WTC11 (cell line): ENCODE measurements around the gene JADE2. TPM values are rescaled to one million over a fixed set of nuclear protein-coding genes. Genes with fewer than 3 reads are reported as not detected.

ENCODE experiments used
- ATAC-seq: fragments of 200-7000 bp; cut with Tn5 transposase; 2 replicates; pipeline ENCODE4 v1.10.0; 2021; ENCODE audit warnings: mild to moderate bottlenecking, moderate library complexity
- CTCF ChIA-PET: fragments of 300-600 bp; sonication (Branson Sonifier 250); formaldehyde crosslinking; loops from one replicate; lab custom pipeline; 2021; ENCODE audit warnings: antibody characterized with exemption; lab: Charles Lee
- POLR2A ChIA-PET: fragments of 350-600 bp; sonication (Branson Sonifier 250); formaldehyde crosslinking; loops from one replicate; lab custom pipeline; 2021; ENCODE audit warnings: antibody characterized with exemption; lab: Charles Lee
- DNase-seq: peaks from one replicate; pipeline ENCODE4 v3.0.0; 2021; ENCODE audit warnings: low spot score
- H3K27ac Mint-ChIP-seq: 2 replicates; pipeline ENCODE4 v1.8.0; 2021; ENCODE audit warnings: mixed read lengths
- H3K27me3 Mint-ChIP-seq: 2 replicates; pipeline ENCODE4 v1.8.0; 2021; ENCODE audit warnings: low read depth, mild to moderate bottlenecking, moderate library complexity, mixed read lengths
- H3K36me3 Mint-ChIP-seq: 2 replicates; pipeline ENCODE4 v1.8.0; 2021; ENCODE audit warnings: mixed read lengths
- H3K4me1 Mint-ChIP-seq: 2 replicates; pipeline ENCODE4 v1.8.0; 2022; ENCODE audit warnings: mixed read lengths
- H3K4me3 Mint-ChIP-seq: 2 replicates; pipeline ENCODE4 v1.8.0; 2021; ENCODE audit warnings: mild to moderate bottlenecking, moderate library complexity, mixed read lengths
- H3K9me3 Mint-ChIP-seq: 2 replicates; pipeline ENCODE4 v1.8.0; 2021; ENCODE audit warnings: mixed read lengths
- ARID4B ChIP-seq: sonication (generic); formaldehyde crosslinking; IDR thresholded peaks from 2 replicates; pipeline ENCODE4 v1.8.0; 2023; ENCODE audit warnings: missing genetic modification reagents, mild to moderate bottlenecking, borderline replicate concordance
- ATF6 ChIP-seq: sonication (generic); formaldehyde crosslinking; IDR thresholded peaks from 2 replicates; pipeline ENCODE4 v1.8.1; 2023; ENCODE audit warnings: mild to moderate bottlenecking, missing genetic modification reagents
- CBFB ChIP-seq: sonication (generic); formaldehyde crosslinking; IDR thresholded peaks from 2 replicates; pipeline ENCODE4 v1.8.1; 2022; ENCODE audit warnings: mild to moderate bottlenecking, low read depth, missing genetic modification reagents
- CREB1 ChIP-seq: sonication (generic); formaldehyde crosslinking; IDR thresholded peaks from 2 replicates; pipeline ENCODE4 v1.8.0; 2023; ENCODE audit warnings: mild to moderate bottlenecking, missing genetic modification reagents
- E2F5 ChIP-seq: sonication (generic); formaldehyde crosslinking; IDR thresholded peaks from 2 replicates; pipeline ENCODE4 v1.8.1; 2022; ENCODE audit warnings: mild to moderate bottlenecking, moderate library complexity, missing genetic modification reagents
- ERG ChIP-seq: fragments of 250-450 bp; sonication (Bioruptor Pico); IDR thresholded peaks from 2 replicates; pipeline ENCODE4 v1.8.0; 2021; ENCODE audit warnings: mild to moderate bottlenecking
- GABPB1 ChIP-seq: sonication (generic); formaldehyde crosslinking; IDR thresholded peaks from 2 replicates; pipeline ENCODE4 v1.8.1; 2023; ENCODE audit warnings: mild to moderate bottlenecking, missing genetic modification reagents
- GRHL2 ChIP-seq: fragments of 250-450 bp; sonication (Bioruptor Pico); IDR thresholded peaks from 2 replicates; pipeline ENCODE4 v1.8.0; 2022; ENCODE audit warnings: mild to moderate bottlenecking, moderate library complexity; ENCODE audit not compliant: insufficient replicate concordance, severe bottlenecking
- IRF1 ChIP-seq: sonication (generic); formaldehyde crosslinking; IDR thresholded peaks from 2 replicates; pipeline ENCODE4 v1.8.0; 2023; ENCODE audit warnings: missing genetic modification reagents
- IRF2 ChIP-seq: sonication (generic); formaldehyde crosslinking; IDR thresholded peaks from 2 replicates; pipeline ENCODE4 v1.8.0; 2022; ENCODE audit warnings: low read depth, missing genetic modification reagents, borderline replicate concordance
- JAZF1 ChIP-seq: fragments of 250-450 bp; sonication (Bioruptor Pico); IDR thresholded peaks from 2 replicates; pipeline ENCODE4 v1.9.0; 2021; ENCODE audit warnings: moderate library complexity, mild to moderate bottlenecking, inconsistent platforms
- KAT7 ChIP-seq: sonication (generic); formaldehyde crosslinking; IDR thresholded peaks from 2 replicates; pipeline ENCODE4 v1.8.1; 2023; ENCODE audit warnings: missing genetic modification reagents, mild to moderate bottlenecking, borderline replicate concordance
- MYBL2 ChIP-seq: sonication (generic); formaldehyde crosslinking; IDR thresholded peaks from 2 replicates; pipeline ENCODE4 v1.8.1; 2023; ENCODE audit warnings: mild to moderate bottlenecking, moderate library complexity, missing genetic modification reagents
- NFATC4 ChIP-seq: fragments of 250-450 bp; sonication (Bioruptor Pico); IDR thresholded peaks from 2 replicates; pipeline ENCODE4 v1.9.0; 2021; ENCODE audit warnings: mild to moderate bottlenecking
- OVOL2 ChIP-seq: fragments of 250-450 bp; sonication (Bioruptor Pico); IDR thresholded peaks from 2 replicates; pipeline ENCODE4 v1.9.0; 2021; ENCODE audit warnings: mild to moderate bottlenecking, borderline replicate concordance
- ZBTB43 ChIP-seq: sonication (generic); formaldehyde crosslinking; IDR thresholded peaks from 2 replicates; pipeline ENCODE4 v1.8.1; 2023; ENCODE audit warnings: mild to moderate bottlenecking, missing genetic modification reagents
- ZNF138 ChIP-seq: sonication (generic); formaldehyde crosslinking; conservative IDR thresholded peaks from 2 replicates; pipeline ENCODE4 v1.8.1; 2022; ENCODE audit warnings: mild to moderate bottlenecking, moderate library complexity, missing genetic modification reagents
- ZNF263 ChIP-seq: sonication (generic); formaldehyde crosslinking; IDR thresholded peaks from 2 replicates; pipeline ENCODE4 v1.8.1; 2022; ENCODE audit warnings: low read depth, mild to moderate bottlenecking, moderate library complexity, missing genetic modification reagents
- ZNF281 ChIP-seq: sonication (generic); formaldehyde crosslinking; IDR thresholded peaks from 2 replicates; pipeline ENCODE4 v1.8.0; 2023; ENCODE audit warnings: mild to moderate bottlenecking, missing genetic modification reagents
- ZNF416 ChIP-seq: fragments of 250-450 bp; sonication (Bioruptor Pico); IDR thresholded peaks from 2 replicates; pipeline ENCODE4 v1.9.0; 2021; ENCODE audit warnings: mild to moderate bottlenecking, inconsistent platforms
- total RNA-seq: library from RNA; stranded (reverse); gene quantifications from 3 replicates; pipeline ENCODE4 v1.2.3, GENCODE V29; 2021

JADE2 gene
- total RNA-seq, 1 experiment from 2014 or later, result 40.8 TPM

GRCh38 chr5:134564396-134564795, 38.9 kb downstream of the JADE2 start:
- DNase-seq, result no peak
- Mint-ChIP-seq H3K27ac (no peak overlapping the region), H3K27me3 (no peaks in the 10 kb centered on the region), H3K4me3 (no peak overlapping the region), H3K4me1 (no peaks in the 10 kb centered on the region), H3K9me3 (no peaks in the 10 kb centered on the region), H3K36me3 (peaks cover 57% of the 10 kb centered on the region)
- POLR2A ChIA-PET, result no interaction called here
- TF ChIP-seq IRF1 (CRISPR knock-in tag) (no peak), OVOL2 (CRISPR knock-in tag) (no peak), ARID4B (CRISPR knock-in tag) (no peak), IRF2 (CRISPR knock-in tag) (no peak), ZNF281 (CRISPR knock-in tag) (no peak), ZNF416 (CRISPR knock-in tag) (no peak), NFATC4 (CRISPR knock-in tag) (no peak), ERG (CRISPR knock-in tag) (no peak), ZNF138 (CRISPR knock-in tag) (no peak), KAT7 (CRISPR knock-in tag) (no peak), MYBL2 (no peak)
- no peak for ATAC-seq
- CTCF ChIA-PET, result interaction anchor here (1.3 to 2.9 kb wide), 2 partner anchors 14 to 23 kb away, joined by 3 to 16 read pairs; no protein-coding TSS in a partner anchor

GRCh38 chr5:134565791-134566740, 40.6 kb downstream of the JADE2 start:
- ChIA-PET CTCF (interaction anchor here (1.8 to 2.9 kb wide), 4 partner anchors 10 to 39 kb away, joined by 4 to 16 read pairs (median 6); no protein-coding TSS in a partner anchor), POLR2A (interaction anchor here (0.7 to 1.1 kb wide), 2 partner anchors 40 to 100 kb away, joined by 3 read pairs; no protein-coding TSS in a partner anchor)
- Mint-ChIP-seq H3K27ac (peak overlapping the region; percentile 63; the same call in 1 of the 2 replicates), H3K4me1 (0 out of 2 replicates have a peak, but pooled peaks cover 2% of the 10 kb centered on the region), H3K27me3 (no peaks in the 10 kb centered on the region), H3K36me3 (peaks cover 51% of the 10 kb centered on the region), H3K9me3 (no peaks in the 10 kb centered on the region), H3K4me3 (no peak overlapping the region)
- ATAC-seq (no peak), DNase-seq (no peak)
- TF ChIP-seq ZBTB43 (CRISPR knock-in tag), result no peak
- TF ChIP-seq NFATC4 (CRISPR knock-in tag), result no peak
- TF ChIP-seq GRHL2 (CRISPR knock-in tag), result no peak
- TF ChIP-seq JAZF1, result no peak
- no peak for TF ChIP-seq ZNF263 (CRISPR knock-in tag)
- TF ChIP-seq ATF6 (CRISPR knock-in tag), result no peak
- TF ChIP-seq E2F5 (CRISPR knock-in tag), result no peak
- no peak for TF ChIP-seq CBFB (CRISPR knock-in tag)
- no peak for TF ChIP-seq CREB1 (CRISPR knock-in tag)
- no peak for TF ChIP-seq GABPB1 (CRISPR knock-in tag)
